NCI-H1417 (cell line): Measurements from ENCODE around the gene SPATA32.

Experiments used
- DNase-seq, 3 experiments: peaks; one replicate each; lab custom pipeline; 2025; lab: John Stamatoyannopoulos, UW

The SPATA32 gene

DNA sequence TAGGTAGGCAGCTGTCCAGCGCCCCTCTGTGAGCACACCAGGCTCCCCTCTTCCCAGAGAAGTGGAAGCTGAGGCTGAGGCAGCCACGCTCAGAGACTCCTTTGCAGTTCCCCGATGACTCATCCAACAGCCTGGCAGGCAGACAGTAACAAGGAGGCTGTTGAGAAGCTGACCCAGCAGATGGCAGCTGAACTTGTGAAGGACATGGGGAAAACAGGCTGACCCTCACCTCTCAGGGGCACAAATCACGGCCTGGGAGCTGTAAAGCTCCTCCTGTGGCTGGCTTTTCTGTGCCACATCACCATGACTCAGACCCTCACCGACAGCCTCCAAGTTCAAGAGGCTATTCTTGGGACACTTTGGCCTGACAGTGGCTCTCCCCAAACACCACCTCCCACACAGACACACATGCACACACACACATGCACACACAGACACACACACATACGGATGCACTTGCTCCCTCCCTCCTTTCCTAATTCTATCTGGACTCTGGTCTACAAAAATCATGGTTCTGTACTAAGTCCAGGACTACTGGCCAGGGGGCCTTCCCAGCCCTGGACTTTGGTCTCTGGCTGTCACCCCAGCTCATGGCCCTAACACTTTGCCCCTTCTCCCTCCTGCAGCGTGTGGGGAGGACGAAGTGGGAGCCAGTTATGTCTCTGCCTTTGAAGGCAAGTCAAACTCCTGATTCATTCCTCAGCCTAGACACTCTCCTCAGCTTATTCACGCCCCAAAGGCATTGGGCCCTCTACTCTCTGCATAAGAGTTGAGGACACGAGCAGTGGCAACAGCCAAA is 31.7 kb upstream of the SPATA32 start:
- DNase-seq = no peak

DNA sequence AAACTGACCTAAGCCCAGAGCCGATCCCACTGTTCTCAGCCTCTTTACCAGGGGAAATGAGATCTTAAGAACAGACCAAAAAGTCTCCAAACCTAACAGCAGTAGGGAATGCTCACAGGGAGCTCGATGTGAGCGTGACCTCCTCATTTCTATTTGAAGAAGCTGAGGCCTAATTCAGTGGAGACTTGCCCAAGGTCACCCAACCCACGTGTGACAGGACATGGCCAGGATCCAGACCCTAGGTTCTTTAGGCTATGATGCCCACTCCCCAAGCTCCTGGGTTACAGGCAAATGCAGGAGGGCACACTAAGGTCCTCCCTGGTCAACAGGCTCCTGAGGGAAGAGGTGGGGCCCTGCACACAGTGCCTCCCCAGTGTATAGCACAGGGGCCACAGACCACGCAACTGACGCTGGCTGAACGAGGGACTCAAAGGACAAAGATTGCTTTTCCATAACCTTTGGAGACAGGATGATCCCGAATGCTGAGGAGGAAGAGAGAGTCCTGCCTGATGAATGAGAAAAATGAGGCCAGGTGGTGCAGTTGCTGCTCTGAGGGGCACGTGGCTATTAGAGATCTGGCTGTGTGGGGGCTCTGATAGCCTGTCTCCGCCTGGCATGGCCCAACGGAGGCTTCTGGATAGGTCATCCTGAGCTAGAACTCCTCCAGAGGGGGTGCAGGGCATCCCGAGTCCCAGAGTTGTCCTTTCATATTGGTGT is 31.0 kb upstream of the SPATA32 start:
- DNase-seq = no peak

DNA sequence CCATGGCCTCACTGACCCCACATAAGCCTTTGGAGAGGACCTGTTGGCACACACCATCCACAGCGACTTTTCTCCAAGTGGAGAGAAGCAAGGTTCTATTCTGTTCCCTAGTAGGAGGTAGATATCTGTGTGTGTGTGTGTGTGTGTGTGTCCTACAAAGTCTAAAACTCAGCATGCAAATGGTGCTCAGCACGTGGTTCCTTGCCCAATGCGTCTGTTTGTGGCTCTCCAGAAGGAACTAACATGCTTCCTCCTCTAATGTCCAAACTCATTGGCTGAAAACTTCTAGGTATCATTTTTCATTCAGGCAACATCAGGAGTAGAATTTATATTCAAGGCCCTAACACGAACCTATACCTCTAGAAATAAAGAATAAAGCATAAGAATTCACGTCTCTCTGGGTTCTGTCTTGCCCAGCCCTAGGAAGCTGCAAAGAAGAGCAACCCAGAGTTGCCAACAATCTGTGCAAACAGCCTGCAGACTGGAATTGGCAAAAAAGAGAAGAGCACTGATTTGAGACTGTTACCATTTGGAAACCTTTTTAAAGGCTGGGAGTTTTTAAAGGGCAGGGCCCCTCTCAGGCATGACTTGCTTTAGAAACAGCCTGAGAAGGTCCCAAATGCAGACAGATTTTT is 29.4 kb upstream of the SPATA32 start:
- DNase-seq = no peak

DNA sequence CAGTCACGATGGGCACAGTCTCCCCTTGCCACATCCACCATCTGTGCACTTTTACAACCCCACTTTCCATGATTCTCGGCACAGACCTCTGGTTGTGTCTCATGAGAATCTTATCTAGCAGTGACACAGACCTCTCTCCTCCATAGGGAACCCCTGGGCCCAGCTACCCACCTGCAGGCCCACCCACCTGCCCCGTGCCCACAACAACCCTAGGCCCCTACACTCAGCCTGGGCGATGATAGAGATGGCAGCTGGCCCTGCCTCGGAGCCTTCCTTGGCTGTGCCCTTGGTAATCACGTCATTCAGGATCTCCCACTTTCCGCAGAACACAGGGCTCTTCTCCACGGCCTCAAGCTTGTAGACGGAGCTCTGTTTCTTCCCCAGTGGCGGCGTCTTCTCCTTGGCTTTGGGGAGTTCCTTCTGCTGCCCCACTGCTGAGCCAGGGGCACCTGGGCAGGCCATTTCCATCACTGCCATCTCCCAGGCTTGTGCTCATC is 28.4 kb upstream of the SPATA32 start:
- DNase-seq = no peak

DNA sequence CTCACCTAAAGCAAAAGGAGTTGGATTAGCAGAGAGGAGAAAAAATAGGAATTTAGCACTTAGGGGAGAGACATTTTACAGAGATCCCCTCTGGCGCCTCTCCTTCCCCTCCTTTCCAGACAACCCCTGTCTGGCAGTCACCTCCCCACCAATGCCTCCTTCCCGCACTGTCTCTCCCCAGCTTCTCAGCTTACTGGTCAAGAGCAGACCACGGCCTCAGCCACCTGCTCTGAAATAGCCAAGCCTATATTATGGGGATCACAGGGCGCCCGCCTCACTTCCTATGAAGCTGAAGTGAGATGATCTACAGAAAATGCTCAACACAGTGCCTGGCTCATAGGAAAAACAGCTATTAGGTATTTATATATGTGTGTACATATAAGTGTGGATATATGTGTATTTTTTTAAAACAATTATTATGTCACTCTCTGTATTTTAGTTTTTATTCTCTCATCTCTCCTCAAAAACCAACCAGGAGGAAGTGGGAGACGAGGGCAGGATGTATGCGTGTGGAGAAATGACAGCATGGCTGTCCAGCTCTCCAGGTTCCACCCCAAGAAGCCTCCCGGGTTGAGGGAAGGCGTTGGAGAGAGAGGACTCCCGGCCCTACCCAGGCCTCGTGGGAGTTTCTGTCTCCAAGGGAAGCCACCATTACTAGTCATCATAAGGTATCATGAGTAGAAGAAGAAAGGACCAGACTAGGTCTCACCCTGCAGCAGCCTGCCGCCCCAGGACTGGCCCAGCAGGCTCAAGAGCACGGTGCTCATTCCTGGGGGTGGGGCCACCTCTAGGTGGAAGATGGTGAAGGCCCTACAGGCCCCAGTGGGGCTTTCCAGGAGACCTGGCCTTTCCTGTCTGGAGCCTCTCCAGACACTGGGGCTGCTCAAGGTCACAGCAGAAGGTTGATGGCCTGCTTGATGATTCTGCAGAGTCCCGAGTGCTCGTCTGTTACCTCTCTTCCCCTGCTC is 27.7 kb upstream of the SPATA32 start:
- DNase-seq = no peak

DNA sequence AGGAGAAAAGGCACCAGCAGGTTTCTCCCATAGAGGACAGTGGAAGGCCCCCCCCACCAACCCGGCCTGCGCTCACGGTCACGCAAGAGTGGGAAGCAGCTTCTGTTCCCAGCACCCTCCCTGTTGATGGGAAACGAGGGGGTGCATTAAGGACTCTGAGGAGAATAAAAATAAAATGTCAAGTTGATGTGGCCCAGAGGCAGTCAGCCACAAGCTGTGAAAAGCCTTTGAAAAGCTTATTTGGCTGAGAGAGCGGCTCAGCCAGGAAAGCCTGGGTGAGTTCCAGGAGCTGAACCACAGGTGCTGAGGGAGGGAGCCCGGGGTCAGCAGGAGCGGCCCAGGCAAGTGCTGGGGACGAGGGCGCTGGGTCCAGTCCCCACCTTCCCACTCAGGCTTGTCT is 26.9 kb upstream of the SPATA32 start:
- DNase-seq = peak in 2 of 3 experiments; percentile 7 to 65

DNA sequence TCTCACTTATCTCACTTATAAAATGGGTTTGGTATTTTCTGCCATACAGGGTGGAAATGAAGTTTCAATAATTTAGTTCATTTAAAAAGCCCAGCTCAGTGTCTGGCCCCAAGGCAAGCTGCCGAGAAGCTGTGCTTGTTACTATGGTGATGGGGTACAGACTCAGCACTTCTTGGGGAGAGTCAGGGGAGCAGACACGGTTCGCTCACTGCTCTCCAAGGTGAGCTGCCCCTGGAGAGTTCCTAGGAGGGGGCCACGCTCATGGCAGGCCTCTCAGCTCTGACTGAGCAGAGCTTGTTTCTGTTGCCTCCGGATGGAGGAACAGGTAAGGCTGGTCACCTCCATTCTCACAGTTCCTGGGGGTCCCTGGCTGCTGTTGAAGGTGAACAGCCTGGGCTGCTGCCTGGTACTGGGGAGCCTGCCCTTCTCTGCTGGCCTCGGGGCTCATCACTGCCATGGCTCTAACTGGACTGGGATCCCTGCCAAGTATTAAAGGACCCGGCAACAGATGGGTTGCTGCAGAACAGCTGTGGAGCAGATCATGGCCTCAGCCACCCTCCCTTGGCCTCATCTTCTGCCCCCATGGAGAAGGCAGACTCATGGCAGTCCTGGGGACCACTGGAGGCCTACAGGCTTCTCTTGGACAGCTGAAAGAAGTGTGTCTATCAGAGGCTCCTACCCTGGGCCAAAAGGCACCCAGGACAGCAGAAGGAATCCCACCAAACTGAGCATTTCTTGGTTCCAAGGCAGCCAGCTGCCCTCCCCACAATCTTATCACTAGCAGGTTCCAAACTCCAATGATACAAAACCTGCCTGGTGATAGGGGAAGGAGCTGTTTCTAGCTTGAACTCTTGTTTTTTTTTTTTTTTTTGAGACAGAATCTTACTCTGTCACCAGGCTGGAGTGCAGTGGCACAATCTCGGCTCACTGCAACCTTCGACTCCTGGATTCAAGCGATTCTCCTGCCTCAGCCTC is 25.9 kb upstream of the SPATA32 start:
- peak in 2 of 3 experiments; percentile 12 to 43 for DNase-seq

DNA sequence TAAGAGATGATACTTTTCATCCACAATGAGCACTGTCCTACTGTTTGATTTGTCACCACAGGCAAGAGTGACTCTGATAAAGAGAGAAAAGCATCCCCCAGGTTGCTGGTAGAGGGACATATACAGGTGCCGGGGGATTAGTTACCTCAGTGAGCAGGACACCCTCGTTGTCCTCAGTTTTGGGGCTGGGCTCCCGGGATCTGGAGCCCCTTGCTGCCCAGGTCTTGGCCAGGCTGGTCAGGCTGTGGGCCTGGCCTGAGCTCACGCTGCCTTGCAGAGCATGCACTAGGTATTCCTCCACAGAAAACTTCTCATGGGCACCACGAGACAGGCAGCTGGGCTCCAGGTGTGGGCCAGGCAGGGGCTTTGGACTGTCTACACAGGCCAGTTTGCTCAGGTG is 24.4 kb upstream of the SPATA32 start:
- no peak for DNase-seq

DNA sequence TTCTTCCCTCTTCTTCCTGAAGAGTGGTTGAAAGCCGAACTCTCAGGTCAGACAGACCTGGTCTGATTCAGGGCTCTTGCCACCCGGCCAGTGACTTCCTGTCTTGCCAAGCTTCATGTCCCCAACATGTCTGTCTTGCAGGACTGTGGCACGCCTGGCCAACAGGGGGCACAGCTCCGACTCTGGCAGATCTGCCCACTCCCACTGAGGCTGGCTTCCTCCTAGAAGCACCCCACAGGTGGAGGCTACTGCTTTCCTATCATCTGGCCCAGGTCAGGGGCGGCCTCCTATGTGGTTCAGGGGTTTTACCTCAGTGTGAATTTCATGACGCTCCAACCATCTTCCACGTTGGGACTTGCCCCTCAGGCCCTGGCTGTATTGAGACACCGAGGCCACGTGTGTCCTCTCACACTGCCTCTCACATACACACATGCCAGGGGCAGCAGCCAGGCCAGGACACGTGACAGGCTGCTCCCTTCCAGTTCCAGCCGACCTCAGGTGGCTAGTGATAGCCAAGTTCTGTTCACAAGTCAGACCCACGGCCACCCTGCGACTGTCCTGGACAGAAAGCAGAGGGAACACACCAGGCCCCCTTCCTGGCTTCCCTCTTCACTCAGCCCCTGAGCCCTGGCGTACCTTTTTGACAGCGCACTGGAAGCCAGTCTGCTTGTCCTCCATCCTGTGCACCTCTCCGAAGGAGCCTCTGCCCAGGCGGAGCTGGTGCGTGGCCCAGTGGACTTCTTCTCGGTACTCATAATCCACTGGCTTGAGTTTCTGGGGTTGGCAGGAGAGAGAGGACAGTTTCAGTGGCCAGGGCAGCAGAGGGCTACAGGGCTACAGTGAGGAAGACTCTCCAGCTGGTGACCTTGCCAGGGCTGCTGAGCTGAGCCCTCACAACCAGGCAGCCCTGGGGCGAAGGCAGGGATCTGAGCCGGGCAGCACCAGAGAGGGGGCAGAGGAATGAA is 22.6 kb upstream of the SPATA32 start:
- DNase-seq = peak in 1 of 3 experiments; percentile 9

DNA sequence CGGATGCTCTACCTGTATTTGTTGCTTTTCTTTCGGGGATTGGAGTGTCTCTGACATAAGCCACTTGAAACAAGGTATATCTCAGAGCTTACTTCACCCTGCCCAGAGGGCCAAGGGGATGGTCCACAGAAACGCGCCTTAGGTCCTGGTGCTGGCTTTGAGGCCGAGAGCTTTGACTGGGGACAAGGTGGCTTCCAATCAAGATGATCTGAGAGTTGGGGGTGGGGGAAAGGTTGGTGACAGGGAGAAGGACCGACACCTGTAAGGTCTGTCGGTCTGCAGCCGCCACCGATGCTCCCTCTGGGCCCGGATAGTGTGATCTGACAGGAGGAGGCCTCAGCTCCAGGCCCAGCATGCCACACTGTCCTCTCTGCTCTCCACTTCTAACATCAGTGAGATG is 21.8 kb upstream of the SPATA32 start:
- no peak for DNase-seq

DNA sequence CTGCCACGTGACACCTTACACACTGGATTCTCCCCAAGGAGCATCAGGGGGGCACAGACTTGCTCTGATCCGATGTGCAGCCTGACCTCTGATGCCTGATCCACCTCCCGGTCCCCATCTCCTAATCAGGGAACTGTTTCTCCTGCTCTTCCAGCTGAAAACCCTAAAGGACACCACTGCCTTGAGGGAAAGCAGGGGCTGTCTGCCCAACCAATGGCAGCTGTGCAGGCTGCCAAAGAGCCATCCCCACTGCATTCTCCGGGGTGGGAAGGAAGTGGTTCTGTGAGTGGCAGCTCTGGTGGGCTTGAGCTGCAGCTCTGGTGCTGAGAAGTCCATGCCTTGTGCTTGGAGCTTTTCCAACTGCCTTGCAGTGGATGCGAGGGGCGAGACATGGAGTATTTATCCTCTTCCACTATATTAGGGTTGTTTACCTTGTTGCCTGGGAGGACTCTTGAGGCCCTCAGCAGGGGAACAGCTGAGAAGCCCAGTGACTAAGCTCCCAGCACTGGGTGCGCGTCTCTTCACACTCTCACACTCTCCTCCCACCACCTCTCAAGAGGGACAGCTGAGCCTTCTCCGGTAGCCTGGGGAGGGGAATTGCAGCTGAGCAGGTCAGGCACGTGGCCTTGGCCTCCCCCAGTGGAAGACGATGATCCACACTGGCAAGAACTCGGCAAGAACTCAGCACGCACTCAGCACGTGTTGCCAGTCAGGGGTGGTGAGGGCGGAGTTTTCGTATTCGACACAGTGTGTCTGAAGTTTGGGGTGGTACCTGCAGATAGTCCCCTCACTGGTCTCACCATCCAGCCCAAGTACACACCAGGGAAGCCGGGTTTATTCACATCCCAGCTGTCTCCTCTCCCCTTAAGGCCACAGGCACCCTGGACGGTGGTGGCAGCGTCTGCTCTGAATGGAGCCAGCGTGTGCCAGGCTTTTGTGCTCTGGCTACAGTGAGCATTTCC is 21.1 kb upstream of the SPATA32 start:
- DNase-seq = peak; percentile 75 to 93 (median 76)

DNA sequence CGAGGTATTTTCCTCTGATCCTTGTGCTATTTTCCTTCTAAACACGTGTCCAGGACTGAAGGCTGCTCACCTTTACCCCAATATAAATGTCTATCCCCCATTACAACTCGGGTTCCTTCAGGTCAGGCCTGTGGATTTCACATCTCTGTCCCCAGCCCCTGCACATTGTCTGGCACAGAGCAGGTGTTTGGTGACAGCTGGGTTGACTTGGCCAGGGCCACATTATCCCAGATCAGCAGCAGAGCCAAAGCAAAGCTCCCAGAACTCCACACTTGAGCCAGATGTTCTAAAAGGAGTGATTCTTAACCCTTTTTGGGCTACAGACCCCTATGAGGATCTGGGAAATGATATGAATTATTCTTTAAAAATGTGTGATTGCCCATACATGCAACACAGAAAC is 18.0 kb upstream of the SPATA32 start:
- no peak for DNase-seq

DNA sequence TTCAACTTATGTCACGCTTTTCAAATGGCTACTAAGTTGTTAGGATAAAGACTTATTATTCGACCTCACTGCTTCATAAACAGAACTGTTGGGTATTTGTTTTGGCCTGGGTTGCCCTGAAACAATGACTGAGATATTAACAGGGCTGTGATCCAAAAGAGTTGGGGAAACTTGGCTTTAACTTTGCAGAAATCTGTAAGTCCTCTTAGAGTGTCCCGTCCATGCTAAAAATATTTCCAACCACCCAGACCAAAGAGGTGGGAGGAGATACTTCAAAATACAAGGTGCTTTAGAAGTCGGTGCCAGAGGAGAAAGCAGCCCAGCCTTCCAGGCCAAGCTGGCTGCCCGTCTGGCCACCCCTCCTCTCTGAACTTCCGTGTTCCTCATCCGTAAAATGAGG is 16.1 kb upstream of the SPATA32 start:
- DNase-seq = no peak

DNA sequence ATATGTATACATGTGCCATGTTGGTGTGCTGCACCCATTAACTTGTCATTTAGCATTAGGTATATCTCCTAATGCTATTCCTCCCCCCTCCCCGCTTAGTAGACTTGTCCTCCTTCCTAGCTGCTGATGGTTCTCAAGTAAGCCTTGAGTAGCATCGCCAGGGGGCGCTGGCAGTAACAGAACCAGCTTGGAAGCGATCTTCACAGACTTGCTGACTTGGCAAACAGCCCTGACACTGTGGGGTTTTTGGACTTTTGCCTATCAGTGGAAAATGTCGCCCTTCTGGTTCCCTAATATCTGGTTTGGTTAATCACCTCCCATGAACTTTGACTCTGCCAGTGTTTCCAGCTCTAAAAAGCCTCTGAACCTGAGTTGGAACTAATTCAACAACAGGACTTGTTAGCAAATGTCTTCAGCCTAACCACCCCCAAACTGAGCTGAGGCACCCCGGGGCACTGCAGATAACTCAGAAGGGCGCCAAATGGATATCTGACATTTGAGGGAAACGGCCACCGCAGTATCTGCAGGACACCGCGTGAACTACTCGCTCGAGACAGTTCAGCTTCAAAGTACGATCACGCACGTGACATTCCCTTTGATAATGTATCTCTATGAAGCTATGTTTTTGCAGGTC is 15.4 kb upstream of the SPATA32 start:
- peak; percentile 73 to 93 (median 86) for DNase-seq

DNA sequence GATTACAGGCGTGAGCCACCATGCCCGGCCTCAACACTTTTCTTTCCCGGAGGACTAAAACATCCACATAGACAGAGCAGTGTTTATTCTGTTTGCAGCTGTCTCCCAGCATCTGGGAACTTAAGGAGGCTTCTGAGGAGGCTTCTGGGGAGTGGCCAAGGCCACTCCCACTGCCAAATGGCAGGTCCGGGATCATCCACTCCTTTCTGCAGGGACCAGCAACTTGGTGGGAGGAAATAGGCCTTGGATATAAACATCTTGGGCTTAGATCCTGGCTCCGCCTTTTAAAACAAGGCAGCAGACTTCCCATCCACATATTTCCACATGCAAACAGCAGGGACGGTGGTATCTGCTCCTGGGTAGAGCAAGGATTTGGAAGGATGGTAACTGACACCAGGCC is 14.1 kb upstream of the SPATA32 start:
- no peak for DNase-seq

DNA sequence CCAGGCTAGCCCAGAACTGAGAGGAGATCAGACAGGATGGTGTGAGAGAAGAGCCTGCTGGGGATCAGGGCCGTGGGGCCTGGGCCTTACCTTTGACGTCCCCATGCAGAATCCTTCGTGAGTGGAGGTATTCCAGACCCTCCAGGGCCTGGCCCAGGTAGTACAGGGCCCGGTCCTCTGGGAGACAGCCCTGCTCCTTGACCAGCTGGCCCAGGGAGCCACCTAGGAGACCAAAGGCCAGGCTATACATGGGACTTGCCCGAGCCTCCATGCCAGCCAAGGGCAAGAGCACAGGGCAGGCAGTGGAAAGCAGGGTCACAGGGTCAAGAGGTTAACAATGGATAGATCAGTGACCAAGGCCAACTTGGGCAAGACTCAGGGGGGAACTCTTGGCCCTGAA is 12.1 kb upstream of the SPATA32 start:
- DNase-seq = no peak

DNA sequence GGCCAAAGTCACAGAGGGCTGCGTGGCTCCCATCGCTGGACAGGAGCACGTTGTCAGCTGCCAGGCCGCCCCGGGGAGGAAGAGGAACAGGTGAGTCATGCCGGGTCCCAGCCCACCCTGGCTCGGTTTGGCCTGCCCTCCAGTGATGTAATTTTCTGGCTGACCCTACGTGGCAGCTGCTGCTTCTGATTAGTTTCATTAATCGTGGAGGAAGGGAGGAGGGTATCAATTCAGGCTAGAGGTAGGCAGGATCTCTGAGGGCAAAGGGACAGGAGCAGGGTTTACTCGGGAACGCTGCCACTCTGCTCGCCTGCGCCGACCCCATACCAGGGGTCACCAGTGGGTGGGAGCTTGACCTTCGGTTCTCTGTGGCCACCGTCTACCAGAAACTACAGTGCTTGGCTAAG is 11.7 kb upstream of the SPATA32 start:
- no peak for DNase-seq

DNA sequence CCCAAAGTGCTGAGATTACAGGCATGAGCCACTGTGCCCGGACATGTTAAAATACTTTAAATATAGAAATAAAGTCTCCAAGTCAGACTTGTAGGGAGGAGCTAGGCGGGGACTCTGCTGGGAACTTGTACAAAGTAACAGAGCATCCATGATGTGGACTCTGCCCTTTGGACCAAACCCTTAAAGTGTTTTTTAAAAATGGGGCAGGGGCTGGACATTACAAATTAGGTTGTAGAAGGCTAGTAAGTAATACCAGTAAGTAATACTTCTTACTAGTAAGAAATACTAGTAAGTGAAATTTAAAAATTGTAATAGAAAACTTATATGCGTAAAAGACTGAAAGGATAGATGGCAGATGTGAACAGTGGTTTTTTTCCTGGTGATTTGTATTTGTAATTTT is 9.7 kb upstream of the SPATA32 start:
- no peak for DNase-seq
